MG63 (cell line): ENCODE results near the gene SEL1L3. TPM values are rescaled to one million over a fixed set of nuclear protein-coding genes. Genes with fewer than 3 reads are reported as not detected.
A peak's percentile ranks its signal among the peaks of the same experiment; 100 is the strongest.

Experiments used
- DNase-seq: peaks from one replicate; pipeline ENCODE4 v3.0.0-alpha.2; 2020
- H3K27me3 ChIP-seq: fragments of 250-450 bp; sonication (Bioruptor Pico); 2 replicates; pipeline ENCODE4 v1.5.1; 2020; ENCODE audit warnings: mild to moderate bottlenecking, moderate library complexity
- H3K36me3 ChIP-seq: fragments of 250-450 bp; sonication (Bioruptor Pico); 2 replicates; pipeline ENCODE4 v1.5.1; 2020; ENCODE audit warnings: mild to moderate bottlenecking, moderate library complexity
- H3K4me3 ChIP-seq: fragments of 250-450 bp; sonication (Bioruptor Pico); 2 replicates; pipeline ENCODE4 v1.5.1; 2020; ENCODE audit warnings: mild to moderate bottlenecking, moderate library complexity
- H3K9me3 ChIP-seq: fragments of 250-450 bp; sonication (Bioruptor Pico); 2 replicates; pipeline ENCODE4 v1.5.1; 2020; ENCODE audit warnings: mild to moderate bottlenecking, moderate library complexity
- total RNA-seq: library from RNA; depleted of rRNA; stranded (reverse); fragments of >200 nt; shearing (Covaris generic); gene quantifications from 2 replicates; pipeline ENCODE4 v1.2.3, GENCODE V29; 2014; ENCODE audit warnings: low replicate concordance

SEL1L3 gene
- total RNA-seq, 1 experiment from 2014 or later = 37.6 TPM

DNA sequence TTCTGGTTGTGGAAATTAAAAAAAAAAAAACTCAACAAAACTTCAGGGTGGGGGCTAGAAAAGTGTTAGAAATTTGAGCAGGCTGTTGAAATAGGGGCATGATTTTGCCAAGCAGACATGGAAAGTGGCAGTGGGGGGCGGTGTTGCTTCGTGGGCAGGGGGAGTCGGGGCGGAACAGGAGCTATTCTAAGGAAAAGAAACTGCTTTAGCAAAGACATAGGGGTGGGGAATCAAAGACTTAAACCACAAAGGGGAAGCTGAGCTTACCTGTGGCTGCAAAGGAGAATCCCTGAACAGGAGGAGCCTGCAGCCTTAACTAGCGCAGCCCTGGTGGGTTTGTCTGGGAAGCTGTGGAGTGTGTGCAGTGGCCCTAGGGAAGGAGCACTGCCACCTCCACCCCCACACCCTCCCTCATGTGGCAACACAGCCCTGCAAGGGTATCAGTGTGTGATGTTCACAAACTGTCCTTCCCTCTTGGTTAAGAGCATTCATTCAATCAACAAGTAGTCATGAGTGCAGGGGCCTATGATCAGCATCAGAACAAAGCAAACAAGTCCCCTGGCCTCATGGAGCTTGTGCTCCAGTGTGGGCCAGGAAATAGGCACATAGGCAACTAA lies 20.5 kb downstream of the SEL1L3 start:
- Histone ChIP-seq H3K36me3 (peaks cover 5% of the 10 kb centered on the region; the same call in 1 of the 2 replicates), H3K27me3 (no peaks in the 10 kb centered on the region), H3K9me3 (no peaks in the 10 kb centered on the region), H3K4me3 (no peak overlapping the region)
- DNase-seq = no peak

DNA sequence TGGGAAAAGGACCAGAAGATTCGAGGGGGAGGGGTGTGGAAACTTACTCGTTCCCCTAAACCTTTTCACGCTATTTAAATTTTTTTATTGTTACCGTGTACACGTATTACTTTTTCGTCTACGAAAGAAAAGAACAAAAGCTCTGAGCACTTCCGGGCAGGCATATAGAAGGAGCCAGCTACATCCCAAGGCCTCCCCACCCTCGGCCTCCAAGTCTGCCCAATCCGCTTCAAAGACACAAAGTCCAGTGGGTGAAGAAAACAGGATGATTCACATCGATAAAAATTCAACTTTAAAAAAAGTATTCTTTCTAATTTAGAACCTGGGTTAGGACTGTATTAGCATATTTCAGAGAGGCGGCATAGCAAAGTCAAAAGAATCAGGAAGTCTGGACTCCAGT lies 23.1 kb downstream of the SEL1L3 start:
- Histone ChIP-seq H3K4me3 (no peak overlapping the region), H3K27me3 (no peaks in the 10 kb centered on the region), H3K36me3 (peaks cover 5% of the 10 kb centered on the region; the same call in 1 of the 2 replicates), H3K9me3 (no peaks in the 10 kb centered on the region)
- no peak for DNase-seq

DNA sequence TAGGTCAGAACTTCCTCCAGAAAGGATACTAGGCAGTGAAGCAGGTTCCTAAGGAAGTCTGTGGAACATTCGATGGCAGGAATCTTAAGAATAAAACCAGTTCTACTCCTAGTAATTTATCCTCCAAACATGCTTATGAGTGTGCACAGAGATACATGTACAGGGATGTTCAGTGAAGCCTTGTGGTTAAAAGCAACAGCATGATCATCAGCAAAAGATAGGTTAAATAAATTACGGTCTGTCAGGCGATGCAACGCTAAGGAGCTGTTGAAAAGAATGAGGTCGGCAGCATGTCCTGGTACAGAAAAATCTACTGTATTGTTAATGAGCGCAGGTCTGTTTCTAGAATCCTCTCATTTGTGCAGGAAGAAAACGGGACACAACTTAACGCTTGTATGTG lies 23.6 kb downstream of the SEL1L3 start:
- Histone ChIP-seq H3K4me3 (no peak overlapping the region), H3K36me3 (peaks cover 5% of the 10 kb centered on the region; the same call in 1 of the 2 replicates), H3K27me3 (no peaks in the 10 kb centered on the region), H3K9me3 (no peaks in the 10 kb centered on the region)
- no peak for DNase-seq

DNA sequence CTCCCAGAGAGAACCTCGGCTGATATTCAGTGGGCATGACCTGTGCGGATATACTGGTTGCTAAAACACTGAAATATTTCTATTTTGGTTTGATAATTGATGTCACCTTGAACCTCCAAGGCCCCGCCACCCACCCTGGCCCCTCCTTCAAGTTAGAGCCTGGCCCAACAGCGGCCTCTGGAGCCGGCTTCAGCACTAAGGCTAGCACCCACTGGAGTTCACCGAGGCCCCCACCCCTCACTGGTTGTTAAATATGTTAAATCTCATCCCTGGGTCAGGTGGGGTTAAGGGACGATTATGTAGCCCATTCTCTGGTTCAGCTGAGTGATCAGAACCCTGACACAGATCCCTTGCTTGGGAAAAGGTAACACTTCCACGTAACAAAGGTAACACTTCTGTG lies 24.3 kb downstream of the SEL1L3 start:
- Histone ChIP-seq H3K9me3 (no peaks in the 10 kb centered on the region), H3K36me3 (peaks cover 5% of the 10 kb centered on the region; the same call in 1 of the 2 replicates), H3K4me3 (no peak overlapping the region), H3K27me3 (no peaks in the 10 kb centered on the region)
- no peak for DNase-seq

DNA sequence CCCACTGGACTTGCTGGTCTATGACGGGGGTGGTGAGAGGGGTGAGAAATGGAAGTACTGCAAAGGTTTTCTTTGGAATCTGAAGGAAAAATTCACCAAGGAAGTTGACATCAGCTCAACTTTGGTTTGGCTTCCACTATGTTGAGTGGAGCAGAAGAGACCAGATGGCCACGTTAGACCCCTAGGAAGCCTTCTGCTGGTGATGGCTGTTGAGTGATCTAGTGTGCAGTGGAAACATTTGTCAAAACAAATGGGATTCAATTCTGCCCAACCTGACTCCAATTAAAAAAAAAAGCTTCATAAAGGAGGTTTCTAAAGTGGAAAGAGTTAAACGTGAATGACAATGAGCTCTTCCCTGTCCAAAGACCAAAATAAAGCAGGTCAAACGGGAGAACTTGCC lies 25.7 kb downstream of the SEL1L3 start:
- Histone ChIP-seq H3K36me3 (peaks cover 5% of the 10 kb centered on the region; the same call in 1 of the 2 replicates), H3K4me3 (no peak overlapping the region), H3K27me3 (no peaks in the 10 kb centered on the region), H3K9me3 (no peaks in the 10 kb centered on the region)
- no peak for DNase-seq

DNA sequence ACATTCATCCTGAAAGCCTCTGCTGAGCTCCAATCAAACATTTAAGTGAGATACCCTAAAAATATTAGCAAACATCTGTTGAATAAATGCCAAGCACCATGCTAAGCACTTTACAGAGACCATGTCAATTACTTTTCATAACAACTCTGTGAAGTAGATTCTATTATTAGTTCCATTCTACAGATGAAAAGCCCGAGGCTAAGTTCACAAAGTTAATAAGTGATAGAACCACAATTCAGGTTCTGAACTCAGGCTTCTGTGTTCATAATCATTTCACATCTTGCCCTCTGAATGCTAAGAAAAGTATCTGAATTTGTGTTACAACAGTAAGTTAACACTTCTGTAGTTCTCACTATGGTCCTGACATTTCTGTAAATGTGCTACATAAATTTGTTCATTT lies 27.4 kb downstream of the SEL1L3 start:
- Histone ChIP-seq H3K9me3 (no peaks in the 10 kb centered on the region), H3K36me3 (peaks cover 5% of the 10 kb centered on the region; the same call in 1 of the 2 replicates), H3K27me3 (no peaks in the 10 kb centered on the region), H3K4me3 (no peak overlapping the region)
- no peak for DNase-seq

DNA sequence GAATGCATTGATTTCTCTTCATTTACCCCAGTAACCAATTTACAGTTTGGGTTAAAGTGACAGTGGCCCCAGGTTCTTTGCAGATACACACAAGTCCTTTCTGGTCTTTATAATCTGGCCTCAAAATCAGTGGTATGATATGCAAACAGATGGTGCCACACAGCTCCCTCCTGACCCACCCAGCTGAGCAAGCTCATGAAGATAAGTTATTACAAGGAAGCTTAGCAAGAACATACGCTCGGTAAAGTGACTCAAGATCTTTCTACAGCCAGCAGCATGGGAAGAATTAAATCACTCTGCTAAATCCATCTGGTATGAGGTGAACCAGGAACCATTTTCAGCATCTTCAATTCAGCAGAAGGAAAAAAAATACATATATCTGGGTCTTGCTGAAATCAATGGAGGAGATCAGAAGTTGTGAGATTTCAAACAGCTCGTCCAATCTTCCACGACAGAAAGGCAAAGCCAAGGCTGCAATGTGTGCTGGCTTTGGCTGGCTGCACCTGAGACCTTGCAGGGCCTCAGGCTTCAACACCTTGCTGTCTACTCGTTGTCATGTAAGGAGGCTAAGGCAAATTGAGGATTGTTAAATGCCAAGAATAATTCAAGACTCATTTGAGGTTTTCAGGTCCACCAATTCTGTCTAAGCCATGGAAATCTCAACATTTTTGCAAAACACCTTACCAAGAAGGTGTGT lies 28.2 kb downstream of the SEL1L3 start:
- no peak for DNase-seq
- Histone ChIP-seq H3K27me3 (no peaks in the 10 kb centered on the region), H3K9me3 (no peaks in the 10 kb centered on the region), H3K4me3 (no peak overlapping the region), H3K36me3 (peaks cover 5% of the 10 kb centered on the region; the same call in 1 of the 2 replicates)

DNA sequence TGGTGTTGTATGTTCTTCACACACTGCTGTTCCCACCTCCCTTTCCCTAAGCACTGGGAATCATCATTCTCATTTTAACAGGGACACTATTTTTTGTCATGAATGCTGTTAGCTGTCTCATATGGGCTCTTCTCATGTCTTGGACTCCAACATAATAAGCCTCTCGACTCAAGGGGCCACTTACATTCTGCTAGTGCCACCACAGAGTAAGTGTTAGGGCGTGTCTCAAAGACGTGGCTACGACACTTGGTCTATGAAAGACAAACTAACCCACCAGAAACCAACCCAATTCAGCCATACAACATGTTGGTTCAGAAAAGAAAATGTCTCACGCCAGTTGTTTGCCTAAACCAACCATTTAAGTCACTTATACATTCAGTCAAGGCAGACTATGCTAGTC lies 32.2 kb downstream of the SEL1L3 start:
- H3K27me3 ChIP-seq = no peaks in the 10 kb centered on the region
- H3K36me3 ChIP-seq = no peaks in the 10 kb centered on the region; the same call in 1 of the 2 replicates
- no peak for DNase-seq
- H3K9me3 ChIP-seq = no peaks in the 10 kb centered on the region
- H3K4me3 ChIP-seq = no peak overlapping the region

DNA sequence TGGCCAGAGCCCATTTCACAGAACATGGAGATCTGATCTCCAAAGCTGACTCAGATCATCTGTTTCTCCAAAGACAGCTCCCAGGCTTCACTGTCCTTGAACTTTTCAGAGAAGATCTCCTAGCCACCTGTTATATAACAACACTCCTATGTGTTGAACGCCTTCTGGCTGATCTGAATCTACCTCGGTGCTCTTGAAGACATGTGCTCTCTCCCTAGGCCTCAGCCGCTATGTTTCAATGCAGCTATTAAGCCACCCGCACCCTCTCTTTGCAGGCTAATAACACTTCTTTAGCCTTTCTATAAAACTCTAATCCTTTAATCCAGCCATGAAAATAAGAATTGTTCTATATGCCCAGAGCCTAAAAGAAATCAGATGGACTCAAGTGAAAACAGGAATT lies 34.9 kb downstream of the SEL1L3 start:
- Histone ChIP-seq H3K27me3 (no peaks in the 10 kb centered on the region), H3K36me3 (no peaks in the 10 kb centered on the region), H3K4me3 (no peak overlapping the region), H3K9me3 (no peaks in the 10 kb centered on the region)
- DNase-seq = no peak

DNA sequence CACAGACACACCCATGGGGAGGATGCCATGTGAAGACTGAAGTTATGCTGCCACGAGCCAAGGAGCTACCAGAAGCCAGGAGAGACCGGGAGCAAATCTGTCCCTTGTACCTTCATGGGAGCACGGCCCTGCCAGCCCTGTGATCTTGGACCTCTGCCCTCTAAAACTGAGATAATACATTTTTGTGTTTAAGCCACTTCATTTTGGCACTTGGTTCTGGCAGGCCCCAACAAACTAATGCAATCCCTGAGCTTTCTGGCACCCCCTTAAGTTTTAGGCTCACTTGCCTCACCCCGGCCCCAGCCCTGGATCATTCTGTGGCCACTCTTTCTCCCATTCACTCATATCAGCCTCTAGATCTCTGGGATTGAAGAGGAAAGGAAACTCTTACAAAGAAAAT lies 35.4 kb downstream of the SEL1L3 start:
- Histone ChIP-seq H3K36me3 (no peaks in the 10 kb centered on the region), H3K9me3 (no peaks in the 10 kb centered on the region), H3K4me3 (no peak overlapping the region), H3K27me3 (no peaks in the 10 kb centered on the region)
- DNase-seq = no peak

DNA sequence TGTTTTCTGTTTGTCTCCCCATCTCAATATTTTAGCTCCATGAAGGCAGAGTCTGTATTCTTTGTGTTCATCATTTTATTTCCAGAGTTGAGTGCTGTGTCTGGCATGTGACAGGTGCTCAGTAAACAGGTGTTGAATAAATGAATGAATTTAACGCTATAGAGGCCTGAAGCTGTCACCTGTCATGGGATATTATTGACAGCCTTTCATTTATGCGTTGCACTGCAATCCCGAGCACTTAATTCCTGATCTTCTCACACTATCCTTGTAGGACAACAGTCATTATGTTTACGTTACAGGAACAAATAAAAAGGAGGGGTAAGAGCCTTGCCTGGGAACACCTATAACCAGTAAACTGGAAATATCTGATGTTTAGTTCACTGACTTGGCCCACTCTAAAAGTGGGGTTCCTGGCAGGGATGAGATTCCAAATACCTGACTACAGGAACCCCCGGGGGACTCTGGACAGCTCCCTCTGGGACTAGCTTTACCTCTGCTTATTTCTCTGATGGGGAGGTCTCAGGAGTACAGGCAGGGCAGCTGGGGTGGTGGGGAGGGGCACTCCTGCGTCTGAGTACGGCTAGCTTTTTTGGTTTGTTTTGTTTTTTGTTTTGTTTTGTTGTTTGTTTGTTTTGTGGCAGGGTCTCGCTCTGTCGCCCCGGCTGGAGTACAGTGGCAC lies 36.6 kb downstream of the SEL1L3 start:
- no peaks in the 10 kb centered on the region; the same call in 1 of the 2 replicates for H3K36me3 ChIP-seq
- H3K4me3 ChIP-seq = no peak overlapping the region
- no peaks in the 10 kb centered on the region for H3K27me3 ChIP-seq
- H3K9me3 ChIP-seq = no peaks in the 10 kb centered on the region
- DNase-seq = no peak

DNA sequence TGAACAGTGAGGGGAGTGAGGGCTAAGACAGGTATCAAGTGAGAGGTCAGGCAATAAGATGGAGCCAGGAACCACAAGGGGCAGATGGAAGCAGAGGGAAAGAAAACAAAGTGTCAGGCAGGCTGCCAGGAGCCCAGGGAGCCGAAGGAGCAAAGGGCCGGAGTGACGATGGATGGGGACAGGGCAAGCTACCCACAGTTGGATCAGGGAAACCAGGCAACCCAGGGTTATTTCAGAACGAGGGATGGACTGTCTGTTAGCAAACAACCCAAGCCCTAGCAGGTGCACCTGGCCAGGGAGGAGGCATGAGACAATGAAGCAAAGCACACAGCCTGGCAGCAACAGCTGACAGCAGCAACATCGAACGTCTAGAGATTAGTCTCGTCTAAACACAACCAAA lies 39.2 kb downstream of the SEL1L3 start:
- no peaks in the 10 kb centered on the region for H3K9me3 ChIP-seq
- no peak overlapping the region for H3K4me3 ChIP-seq
- H3K27me3 ChIP-seq = no peaks in the 10 kb centered on the region
- no peaks in the 10 kb centered on the region; the same call in 1 of the 2 replicates for H3K36me3 ChIP-seq
- DNase-seq = no peak

DNA sequence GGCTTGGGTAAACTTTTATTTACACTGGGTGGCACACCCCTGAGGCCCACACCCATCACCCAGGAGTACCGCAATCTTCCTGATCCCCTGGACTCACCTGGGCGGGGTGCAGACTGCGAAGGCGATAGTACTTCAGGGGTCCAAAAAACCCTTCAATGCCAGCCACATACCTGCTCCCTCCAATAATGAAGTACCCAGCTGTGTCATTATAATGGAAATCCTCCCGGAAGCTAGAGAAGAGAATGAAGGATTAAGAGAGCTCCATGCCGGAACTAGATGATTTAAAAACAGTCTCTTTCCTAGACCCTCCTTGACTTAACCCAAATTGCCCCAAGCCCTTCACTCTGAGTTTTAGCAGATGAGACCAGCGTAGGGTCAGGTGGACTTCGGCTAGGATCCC lies 40.9 kb downstream of the SEL1L3 start:
- H3K4me3 ChIP-seq = no peak overlapping the region
- H3K36me3 ChIP-seq = no peaks in the 10 kb centered on the region; the same call in 1 of the 2 replicates
- H3K27me3 ChIP-seq = no peaks in the 10 kb centered on the region
- no peak for DNase-seq
- H3K9me3 ChIP-seq = no peaks in the 10 kb centered on the region

DNA sequence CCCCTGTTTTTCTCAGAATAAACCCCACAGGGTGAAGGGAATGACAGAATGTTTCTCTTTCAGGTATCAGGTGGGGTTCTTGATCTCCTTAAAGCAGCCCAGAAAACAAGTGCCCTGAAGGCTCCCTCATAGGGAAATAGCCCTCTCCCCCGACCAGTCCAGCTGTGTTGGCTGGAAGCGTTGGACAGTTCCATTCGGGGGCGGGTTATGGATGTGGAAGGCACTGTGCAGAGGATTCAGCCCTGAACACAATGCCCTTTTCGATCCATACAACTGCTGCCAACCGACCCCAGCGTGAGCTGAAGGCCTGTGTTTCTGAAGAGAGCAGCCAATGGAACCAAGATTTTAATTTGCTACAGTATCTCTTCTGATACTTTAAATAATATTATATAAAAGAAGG lies 41.5 kb downstream of the SEL1L3 start:
- no peak for DNase-seq

DNA sequence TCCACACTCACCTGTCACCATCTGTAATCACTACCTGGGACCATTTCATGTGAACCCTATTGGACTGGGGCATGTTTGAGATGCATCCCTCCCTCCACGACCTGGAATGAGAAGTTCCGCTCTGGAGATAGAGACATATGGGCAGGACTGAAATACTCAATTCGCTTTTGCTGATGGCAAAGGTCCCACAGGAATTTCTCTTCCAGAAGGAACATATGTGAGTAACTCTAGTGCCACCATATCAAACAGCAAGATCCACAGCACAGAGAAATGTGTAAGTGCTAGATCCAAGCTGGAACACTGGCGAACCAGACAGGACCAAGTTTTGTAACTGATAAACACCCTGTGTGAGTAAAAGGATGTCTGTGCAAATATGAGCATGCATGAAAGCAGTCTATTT lies 43.9 kb downstream of the SEL1L3 start:
- no peaks in the 10 kb centered on the region; the same call in 1 of the 2 replicates for H3K36me3 ChIP-seq
- DNase-seq = no peak
- H3K27me3 ChIP-seq = no peaks in the 10 kb centered on the region
- no peak overlapping the region for H3K4me3 ChIP-seq
- no peaks in the 10 kb centered on the region for H3K9me3 ChIP-seq

More for the DNA sequence above, 41.5 kb downstream of the SEL1L3 start:
- no peaks in the 10 kb centered on the region for H3K27me3 ChIP-seq
- H3K36me3 ChIP-seq = no peaks in the 10 kb centered on the region; the same call in 1 of the 2 replicates
- no peaks in the 10 kb centered on the region for H3K9me3 ChIP-seq
- no peak overlapping the region for H3K4me3 ChIP-seq

DNA sequence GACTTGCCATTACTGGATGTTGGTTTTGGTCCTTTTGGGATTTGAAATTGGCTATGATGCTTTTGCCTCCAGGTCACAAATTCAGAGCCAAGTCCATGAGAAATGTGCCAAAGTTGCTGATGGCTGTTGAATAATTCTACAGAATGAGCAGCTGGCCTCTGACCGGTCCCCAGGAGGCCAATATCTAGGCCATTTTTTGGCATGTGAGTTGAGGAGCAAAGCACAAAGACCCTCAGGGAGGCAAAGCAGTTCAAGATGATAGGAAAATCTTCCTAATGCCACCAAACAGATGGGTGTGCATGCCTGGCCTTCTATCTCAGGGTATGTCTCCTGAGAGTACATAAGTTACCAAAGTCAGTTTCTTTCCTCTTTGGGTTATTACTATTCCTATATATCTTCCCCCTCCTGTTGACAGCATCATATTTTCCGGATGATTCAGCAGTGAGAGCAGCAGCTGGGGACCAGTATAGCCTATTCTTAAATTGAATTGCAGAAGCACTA lies 44.4 kb downstream of the SEL1L3 start:
- peak; percentile 18 for DNase-seq
- Histone ChIP-seq H3K9me3 (no peaks in the 10 kb centered on the region), H3K36me3 (no peaks in the 10 kb centered on the region; the same call in 1 of the 2 replicates), H3K4me3 (no peak overlapping the region), H3K27me3 (no peaks in the 10 kb centered on the region)

DNA sequence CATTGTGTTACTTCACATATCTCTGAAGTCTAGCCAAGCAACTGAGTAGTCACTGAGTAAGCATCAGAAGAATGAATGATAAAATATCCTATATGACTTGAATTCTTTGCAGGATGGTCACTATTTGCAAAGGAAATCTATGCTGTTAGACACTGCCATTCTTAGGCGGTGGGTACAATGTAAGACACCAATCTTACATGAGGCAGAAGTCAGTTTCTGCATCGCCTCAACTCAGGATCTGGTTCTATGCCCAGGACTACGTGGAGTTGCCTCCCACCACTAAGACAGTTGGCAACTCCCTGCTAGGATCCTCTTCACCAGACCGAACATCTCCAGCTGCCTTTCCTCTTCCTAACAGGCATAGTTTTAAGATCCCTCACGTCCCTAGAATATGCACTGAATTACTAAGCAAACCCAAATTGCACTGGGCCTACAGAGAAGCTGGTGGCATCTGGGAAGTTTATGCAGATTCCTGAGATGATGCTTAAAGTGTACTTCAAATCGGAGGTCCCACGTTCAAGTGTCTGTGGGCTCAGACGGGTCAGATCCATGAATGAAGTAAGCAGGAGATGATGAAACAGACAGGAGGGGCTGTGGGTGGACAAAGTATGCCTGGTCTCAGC lies 45.6 kb downstream of the SEL1L3 start:
- H3K36me3 ChIP-seq = no peaks in the 10 kb centered on the region; the same call in 1 of the 2 replicates
- DNase-seq = peak; percentile 75

More for the DNA sequence above, 45.6 kb downstream of the SEL1L3 start:
- no peaks in the 10 kb centered on the region for H3K27me3 ChIP-seq
- no peaks in the 10 kb centered on the region for H3K9me3 ChIP-seq
- H3K4me3 ChIP-seq = no peak overlapping the region
